Neural progenitor cell (in vitro differentiated cells): ENCODE measurements around the gene NR4A1.

Source experiments
- CTCF ChIP-seq: fragments of 200-600 bp; sonication (generic); IDR thresholded peaks from 2 replicates; pipeline ENCODE4 v1.5.1; 2017; ENCODE audit warnings: antibody characterized with exemption, mild to moderate bottlenecking
- EZH2phosphoT487 ChIP-seq: fragments of 200-600 bp; sonication (generic); IDR thresholded peaks from 2 replicates; pipeline ENCODE4 v1.6.1; 2017; ENCODE audit warnings: antibody characterized with exemption

- TF ChIP-seq EZH2phosphoT487 (no peak), CTCF (no peak)
Observed at GRCh38 chr12:52041695-52042123, 9.5 kb upstream of the NR4A1 start.
